ENCODE data around the gene RIGI.

- TF ChIP-seq, protein P1, sequence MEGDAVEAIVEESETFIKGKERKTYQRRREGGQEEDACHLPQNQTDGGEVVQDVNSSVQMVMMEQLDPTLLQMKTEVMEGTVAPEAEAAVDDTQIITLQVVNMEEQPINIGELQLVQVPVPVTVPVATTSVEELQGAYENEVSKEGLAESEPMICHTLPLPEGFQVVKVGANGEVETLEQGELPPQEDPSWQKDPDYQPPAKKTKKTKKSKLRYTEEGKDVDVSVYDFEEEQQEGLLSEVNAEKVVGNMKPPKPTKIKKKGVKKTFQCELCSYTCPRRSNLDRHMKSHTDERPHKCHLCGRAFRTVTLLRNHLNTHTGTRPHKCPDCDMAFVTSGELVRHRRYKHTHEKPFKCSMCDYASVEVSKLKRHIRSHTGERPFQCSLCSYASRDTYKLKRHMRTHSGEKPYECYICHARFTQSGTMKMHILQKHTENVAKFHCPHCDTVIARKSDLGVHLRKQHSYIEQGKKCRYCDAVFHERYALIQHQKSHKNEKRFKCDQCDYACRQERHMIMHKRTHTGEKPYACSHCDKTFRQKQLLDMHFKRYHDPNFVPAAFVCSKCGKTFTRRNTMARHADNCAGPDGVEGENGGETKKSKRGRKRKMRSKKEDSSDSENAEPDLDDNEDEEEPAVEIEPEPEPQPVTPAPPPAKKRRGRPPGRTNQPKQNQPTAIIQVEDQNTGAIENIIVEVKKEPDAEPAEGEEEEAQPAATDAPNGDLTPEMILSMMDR (IDR thresholded peaks at IDR 0.05): no peak
- TF ChIP-seq IRF3 (IDR thresholded peaks at IDR 0.05; ENCODE audit: low read depth, low read length): no peak
Measured at GRCh38 chr9:32508728-32509127, 17.3 kb downstream of the RIGI start.

Measured in SK-N-SH (cell line).